ENCODE data around the gene SOX8.
"Not testable (repeated sequence)": the region's sequence is repeated elsewhere in the genome, so short reads cannot be mapped to it uniquely, and the experiment has no call there.

Gene SOX8

GRCh38 chr16:1020091-1020399, 38.5 kb downstream of the SOX8 start:
- H3K27ac ChIP-seq: no peak overlapping the region

GRCh38 chr16:1020591-1020990, 39.0 kb downstream of the SOX8 start:
- TF ChIP-seq CTCF (IDR thresholded peaks at IDR 0.05): no peak
- no peak for TF ChIP-seq ZFX (IDR thresholded peaks at IDR 0.05; ENCODE audit: borderline replicate concordance)
- H3K27ac ChIP-seq: no peak overlapping the region

More at GRCh38 chr16:1020091-1020399, 38.5 kb downstream of the SOX8 start:
- TF ChIP-seq CTCF (IDR thresholded peaks at IDR 0.05): no peak
- TF ChIP-seq ZFX (IDR thresholded peaks at IDR 0.05; ENCODE audit: borderline replicate concordance): no peak

DNA sequence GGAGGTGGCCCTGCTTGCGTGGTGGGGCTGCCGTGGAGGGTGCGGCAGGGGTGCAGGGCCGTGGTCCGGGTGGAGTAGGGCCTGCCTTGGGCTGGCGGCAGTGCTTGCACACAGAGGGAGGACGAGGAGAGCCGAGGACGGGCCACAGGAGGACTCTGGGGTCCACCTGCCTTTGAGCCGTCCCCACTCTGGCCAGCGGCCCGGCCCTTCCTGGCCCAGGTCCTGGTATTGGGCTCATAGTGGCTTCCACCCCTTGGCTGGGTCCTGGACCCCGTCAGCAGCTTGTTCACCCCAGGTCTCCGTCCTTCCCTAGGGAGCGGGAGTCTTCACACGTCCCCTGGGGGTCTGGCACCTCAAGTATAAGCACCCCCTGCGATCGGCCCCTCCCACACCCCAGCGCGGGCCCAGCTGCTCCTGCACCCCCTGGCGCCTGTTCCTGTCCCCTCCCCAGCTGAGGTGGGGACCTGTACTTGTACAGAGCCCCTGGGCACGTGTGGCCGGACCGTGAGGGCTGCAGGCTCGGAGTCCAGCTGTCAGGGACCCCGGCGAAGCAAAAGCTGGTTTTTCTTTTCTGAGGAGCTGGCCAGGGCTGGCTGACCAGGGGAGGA, 40.1 kb downstream of the SOX8 start:
- H3K27ac ChIP-seq: no peak overlapping the region
- TF ChIP-seq CTCF (IDR thresholded peaks at IDR 0.05): no peak
- no peak for TF ChIP-seq ZFX (IDR thresholded peaks at IDR 0.05; ENCODE audit: borderline replicate concordance)

DNA sequence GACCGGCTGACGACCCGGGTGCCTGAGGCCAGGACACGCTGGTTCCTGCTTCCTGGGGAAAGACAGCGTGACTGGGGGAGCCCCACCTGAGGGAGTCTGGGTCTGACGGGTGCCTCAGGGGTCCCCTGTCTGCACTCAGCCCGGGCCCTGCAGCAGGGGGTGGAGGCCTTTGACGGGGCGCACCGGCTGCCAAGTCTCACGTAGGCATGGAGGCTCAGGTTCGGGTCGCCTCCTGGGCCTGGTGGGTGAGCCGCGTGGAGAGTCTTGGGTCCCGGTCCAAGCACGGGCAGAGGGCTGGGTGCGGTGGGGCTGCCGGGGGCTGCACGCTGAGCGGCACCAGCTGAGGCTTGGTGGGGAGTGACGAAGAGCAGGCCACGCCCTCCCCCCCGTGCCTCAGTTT, 40.9 kb downstream of the SOX8 start:
- no peak overlapping the region for H3K27ac ChIP-seq
- TF ChIP-seq CTCF (IDR thresholded peaks at IDR 0.05) (no peak), ZFX (IDR thresholded peaks at IDR 0.05; ENCODE audit: borderline replicate concordance) (no peak)

- no peak overlapping the region for H3K27ac ChIP-seq
- TF ChIP-seq ZFX (IDR thresholded peaks at IDR 0.05; ENCODE audit: borderline replicate concordance): no peak
- no peak for TF ChIP-seq CTCF (IDR thresholded peaks at IDR 0.05)
Measured at GRCh38 chr16:1024138-1024537, 42.6 kb downstream of the SOX8 start.

- not testable (repeated sequence) for H3K27ac ChIP-seq
Measured at GRCh38 chr16:1025183-1025809, 43.7 kb downstream of the SOX8 start.

GRCh38 chr16:1026057-1026783, 44.6 kb downstream of the SOX8 start:
- TF ChIP-seq CTCF (IDR thresholded peaks at IDR 0.05) (no peak), ZFX (IDR thresholded peaks at IDR 0.05; ENCODE audit: borderline replicate concordance) (no peak)
- no peak overlapping the region for H3K27ac ChIP-seq

All from 22Rv1 (cell line).